CD4-positive, alpha-beta T cell treated with Interferon gamma for 1 hour (primary cell): ENCODE measurements around the gene PPIP5K2.
"Not testable (repeated sequence)": the region's sequence is repeated elsewhere in the genome, so short reads cannot be mapped to it uniquely, and the experiment has no call there.

ENCODE experiments used
- DNase-seq: peaks from one replicate; pipeline ENCODE4 v3.0.0-alpha.2; 2020

PPIP5K2 gene

GRCh38 chr5:103210952-103211351, 90.9 kb downstream of the PPIP5K2 start:
- DNase-seq, result no peak

GRCh38 chr5:103211576-103212561, 91.8 kb downstream of the PPIP5K2 start:
- DNase-seq, result no peak

- no peak for DNase-seq
These were observed 96.0 kb downstream of the PPIP5K2 start for GRCh38 chr5:103216137-103216536.

GRCh38 chr5:103216697-103217096, 96.6 kb downstream of the PPIP5K2 start:
- no peak for DNase-seq

GRCh38 chr5:103217101-103217500, 97.0 kb downstream of the PPIP5K2 start:
- no peak for DNase-seq

GRCh38 chr5:103218164-103218563, 98.1 kb downstream of the PPIP5K2 start:
- DNase-seq, result no peak

GRCh38 chr5:103219074-103219473, 99.0 kb downstream of the PPIP5K2 start:
- not testable (repeated sequence) for DNase-seq

GRCh38 chr5:103223031-103223955, 103.2 kb downstream of the PPIP5K2 start:
- no peak for DNase-seq

GRCh38 chr5:103224118-103224893, 104.2 kb downstream of the PPIP5K2 start:
- DNase-seq, result peak; percentile 20

- DNase-seq, result no peak
These were observed 104.8 kb downstream of the PPIP5K2 start for GRCh38 chr5:103224894-103225246.

- DNase-seq, result no peak
These were observed 108.0 kb downstream of the PPIP5K2 start for GRCh38 chr5:103228061-103228460.

- DNase-seq, result no peak
These were observed 108.5 kb downstream of the PPIP5K2 start for GRCh38 chr5:103228588-103228987.

GRCh38 chr5:103232393-103232999, 112.4 kb downstream of the PPIP5K2 start:
- DNase-seq, result no peak

- DNase-seq, result no peak
These were observed 114.3 kb downstream of the PPIP5K2 start for GRCh38 chr5:103234239-103234975.

- no peak for DNase-seq
These were observed 115.8 kb downstream of the PPIP5K2 start for GRCh38 chr5:103235891-103236290.

GRCh38 chr5:103237778-103238177, 117.7 kb downstream of the PPIP5K2 start:
- no peak for DNase-seq

GRCh38 chr5:103243665-103244064, 123.6 kb downstream of the PPIP5K2 start:
- DNase-seq, result no peak

GRCh38 chr5:103244398-103244797, 124.3 kb downstream of the PPIP5K2 start:
- DNase-seq, result no peak

- no peak for DNase-seq
These were observed 125.7 kb downstream of the PPIP5K2 start for GRCh38 chr5:103245761-103246160.

GRCh38 chr5:103247118-103247517, 127.0 kb downstream of the PPIP5K2 start:
- no peak for DNase-seq

- no peak for DNase-seq
These were observed 129.0 kb downstream of the PPIP5K2 start for GRCh38 chr5:103249068-103249467.

GRCh38 chr5:103254921-103255320, 134.8 kb downstream of the PPIP5K2 start:
- DNase-seq, result no peak
